Stimulated activated naive CD8-positive, alpha-beta T cell treated with anti-CD3 and anti-CD28 coated beads, Interleukin-15, amount 100 ng/mL, for 72 hours (primary cell): ENCODE measurements around the gene MAPT.

Experiments
- ATAC-seq: fragments of 150-1000 bp; cut with Tn5 transposase; 2 replicates; pipeline ENCODE4 v1.10.0; 2021; ENCODE audit warnings: mild to moderate bottlenecking, moderate library complexity
- DNase-seq, 2 donors: peaks; one replicate each; pipeline ENCODE4 v3.0.0; 2021 to 2022
- H3K27ac Mint-ChIP-seq, 2 donors: one replicate each; pipeline ENCODE4 v1.8.0; 2022; ENCODE audit warnings: mild to moderate bottlenecking in 2 of 2, mixed read lengths in 2 of 2, moderate library complexity in 2 of 2
- H3K27me3 Mint-ChIP-seq: one replicate; pipeline ENCODE4 v1.8.0; 2022; ENCODE audit warnings: mixed read lengths
- H3K4me1 Mint-ChIP-seq: one replicate; pipeline ENCODE4 v1.8.0; 2022; ENCODE audit warnings: mild to moderate bottlenecking, mixed read lengths
- H3K4me3 Mint-ChIP-seq, 2 donors: one replicate each; pipeline ENCODE4 v1.8.0; 2022; ENCODE audit warnings: mild to moderate bottlenecking in 2 of 2, mixed read lengths in 2 of 2, moderate library complexity in 1 of 2
- H3K9me3 Mint-ChIP-seq, 2 donors: one replicate each; pipeline ENCODE4 v1.8.0; 2022; ENCODE audit warnings: mixed read lengths in 2 of 2

The MAPT gene

DNA sequence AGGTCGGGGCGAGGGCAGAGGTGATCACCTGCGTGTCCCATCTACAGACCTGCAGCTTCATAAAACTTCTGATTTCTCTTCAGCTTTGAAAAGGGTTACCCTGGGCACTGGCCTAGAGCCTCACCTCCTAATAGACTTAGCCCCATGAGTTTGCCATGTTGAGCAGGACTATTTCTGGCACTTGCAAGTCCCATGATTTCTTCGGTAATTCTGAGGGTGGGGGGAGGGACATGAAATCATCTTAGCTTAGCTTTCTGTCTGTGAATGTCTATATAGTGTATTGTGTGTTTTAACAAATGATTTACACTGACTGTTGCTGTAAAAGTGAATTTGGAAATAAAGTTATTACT, 133.6 kb downstream of the MAPT start:
- no peaks in the 10 kb centered on the region for H3K9me3 Mint-ChIP-seq
- no peak for ATAC-seq
- H3K4me1 Mint-ChIP-seq, result peaks cover 56% of the 10 kb centered on the region
- H3K27ac Mint-ChIP-seq, result peak overlapping the region in 1 of 2 donors; percentile 14
- DNase-seq, result no peak
- H3K27me3 Mint-ChIP-seq, result no peaks in the 10 kb centered on the region
- H3K4me3 Mint-ChIP-seq, result no peak overlapping the region

DNA sequence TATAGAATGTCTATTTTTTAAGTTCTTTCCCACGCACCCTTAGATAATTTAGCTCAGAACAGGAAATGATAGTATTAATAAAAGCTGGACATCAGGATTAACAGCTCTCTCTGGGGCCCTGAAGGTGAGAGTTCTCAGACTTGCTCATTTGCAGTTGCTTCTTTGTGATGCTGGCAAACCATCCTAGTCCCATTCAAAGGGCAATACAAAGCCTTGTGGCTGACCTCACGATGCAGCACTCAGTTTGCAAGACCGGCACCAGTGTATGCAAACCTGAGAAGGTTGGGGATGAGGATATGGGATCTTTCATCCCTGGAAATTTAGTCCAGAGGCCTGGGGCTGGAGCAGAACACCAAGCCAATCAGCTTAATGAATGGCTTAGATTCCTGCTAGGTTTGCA, 134.0 kb downstream of the MAPT start:
- H3K9me3 Mint-ChIP-seq, result no peaks in the 10 kb centered on the region
- no peak for ATAC-seq

DNA sequence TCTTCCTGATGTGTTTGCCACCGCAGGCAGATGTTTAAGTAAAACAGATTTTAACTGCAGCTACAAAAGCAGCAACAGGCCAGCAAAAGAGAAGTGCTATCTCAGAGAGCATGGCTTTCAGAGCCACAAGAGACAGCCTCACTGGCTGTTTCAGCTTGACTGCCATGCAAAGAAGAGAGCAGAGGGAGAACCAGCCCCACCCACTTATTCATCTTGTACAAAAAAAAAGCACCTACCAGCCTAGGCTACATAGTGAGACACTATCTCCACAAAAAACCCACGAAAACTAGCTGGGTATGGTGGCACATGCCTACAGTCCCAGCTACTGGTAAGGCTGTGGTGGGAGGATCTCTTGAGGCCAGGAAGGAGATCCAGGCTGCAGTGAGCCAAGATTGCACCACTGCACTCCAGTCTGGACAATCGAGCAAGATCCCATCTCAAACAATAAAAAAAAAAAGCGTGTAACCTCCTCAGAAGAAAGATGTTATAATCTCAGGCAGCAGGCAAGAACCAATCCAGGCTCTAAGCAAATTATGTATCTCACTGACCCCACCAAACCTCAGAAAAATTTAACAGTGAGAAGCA, 134.7 kb downstream of the MAPT start:
- DNase-seq, result no peak
- Mint-ChIP-seq H3K9me3 (no peaks in the 10 kb centered on the region), H3K27ac (peak overlapping the region; percentile 29 to 36), H3K4me3 (no peak overlapping the region), H3K27me3 (no peaks in the 10 kb centered on the region), H3K4me1 (peaks cover 54% of the 10 kb centered on the region)
- ATAC-seq, result no peak

More for the DNA sequence above, 134.0 kb downstream of the MAPT start:
- peaks cover 56% of the 10 kb centered on the region for H3K4me1 Mint-ChIP-seq
- no peaks in the 10 kb centered on the region for H3K27me3 Mint-ChIP-seq
- DNase-seq, result no peak
- peak overlapping the region in 1 of 2 donors; percentile 12 for H3K27ac Mint-ChIP-seq
- no peak overlapping the region for H3K4me3 Mint-ChIP-seq

DNA sequence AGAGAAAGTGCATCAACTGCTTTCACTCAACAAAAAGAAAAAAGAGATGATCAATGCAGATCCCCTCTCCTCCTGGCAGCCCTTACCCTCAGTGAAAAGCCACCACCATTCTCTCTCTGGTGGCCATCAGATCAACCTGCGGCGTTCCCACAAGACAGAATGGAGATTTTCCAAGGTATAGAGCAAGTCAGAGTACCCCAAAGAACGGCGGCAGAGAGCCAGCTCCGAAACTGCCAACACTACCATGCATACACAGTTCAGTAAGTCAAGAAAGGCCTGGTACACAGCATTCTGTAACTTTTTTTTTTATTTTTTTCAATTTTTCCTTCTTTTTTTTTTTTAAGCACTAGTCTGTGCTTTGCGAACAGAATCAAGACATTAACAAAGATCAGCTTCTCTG, 135.3 kb downstream of the MAPT start:
- Mint-ChIP-seq H3K27me3 (no peaks in the 10 kb centered on the region), H3K4me3 (no peak overlapping the region), H3K27ac (peak overlapping the region in 1 of 2 donors; percentile 36), H3K4me1 (peaks cover 50% of the 10 kb centered on the region), H3K9me3 (no peaks in the 10 kb centered on the region)
- DNase-seq (no peak), ATAC-seq (no peak)

DNA sequence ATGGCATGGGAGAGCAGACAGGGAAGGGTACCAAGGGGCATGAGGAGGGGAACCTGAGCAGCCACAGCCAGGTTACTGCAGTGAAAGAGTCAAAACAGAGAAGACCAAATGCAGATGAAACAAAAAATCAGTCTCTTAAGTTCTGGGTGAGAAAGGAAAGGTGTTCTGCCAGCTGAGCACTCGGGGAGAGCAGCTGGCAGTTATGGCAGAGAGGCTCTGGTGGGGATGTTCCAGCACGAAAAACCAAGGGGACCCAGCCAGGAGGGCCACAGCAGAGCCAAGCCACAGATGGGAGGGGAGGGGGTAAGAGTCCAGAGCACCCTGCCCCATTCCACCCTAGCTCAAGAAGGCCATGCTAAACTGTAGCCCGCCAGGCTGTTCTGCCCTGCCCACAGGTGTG, 136.4 kb downstream of the MAPT start:
- ATAC-seq (no peak), DNase-seq (no peak)
- H3K27ac Mint-ChIP-seq, result no peak overlapping the region
- no peak overlapping the region for H3K4me3 Mint-ChIP-seq
- H3K27me3 Mint-ChIP-seq, result no peaks in the 10 kb centered on the region
- H3K9me3 Mint-ChIP-seq, result no peaks in the 10 kb centered on the region
- H3K4me1 Mint-ChIP-seq, result peaks cover 51% of the 10 kb centered on the region

DNA sequence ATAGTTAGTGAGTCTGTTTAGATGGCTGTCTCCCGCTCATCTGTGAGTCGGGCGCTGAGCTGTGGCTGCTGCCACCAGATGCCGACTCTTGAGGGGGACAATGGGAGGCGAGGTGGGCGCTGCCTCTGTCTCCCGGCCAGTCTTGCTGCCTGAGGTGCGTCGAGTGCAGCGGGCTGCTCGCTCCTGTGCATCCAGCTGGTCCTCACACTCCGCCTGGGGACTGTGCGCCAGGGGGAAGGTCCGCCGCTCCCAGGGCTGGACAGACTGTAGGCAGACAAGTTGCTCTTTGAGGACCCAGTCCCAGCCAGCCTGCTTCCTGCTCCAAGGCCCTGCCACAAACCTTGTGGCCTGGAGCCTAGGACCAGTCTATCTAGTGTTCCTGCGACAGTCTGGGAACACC, 137.1 kb downstream of the MAPT start:
- H3K4me1 Mint-ChIP-seq, result peaks cover 55% of the 10 kb centered on the region
- no peaks in the 10 kb centered on the region for H3K9me3 Mint-ChIP-seq
- DNase-seq (no peak), ATAC-seq (no peak)
- no peak overlapping the region for H3K27ac Mint-ChIP-seq
- H3K4me3 Mint-ChIP-seq, result no peak overlapping the region
- H3K27me3 Mint-ChIP-seq, result no peaks in the 10 kb centered on the region

DNA sequence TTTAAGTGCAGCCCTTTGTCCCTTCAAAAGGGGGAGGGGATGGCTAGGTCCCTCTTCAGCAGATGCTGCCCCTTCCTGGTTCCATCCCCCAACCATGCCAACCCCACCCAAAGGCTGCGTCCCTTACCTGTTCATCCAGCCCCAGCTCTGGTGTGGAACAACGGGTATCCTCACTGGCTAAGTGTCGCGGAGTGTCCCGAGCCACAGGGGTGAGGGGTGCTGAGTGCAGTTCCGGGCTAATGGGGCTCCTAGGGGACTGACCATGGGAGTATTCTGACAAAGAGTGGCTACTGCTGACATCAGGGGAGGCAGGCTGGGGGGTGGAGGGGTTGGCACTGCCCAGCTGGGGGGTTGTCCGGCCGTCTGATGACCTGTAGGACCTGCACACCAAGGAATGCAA, 137.6 kb downstream of the MAPT start:
- peak overlapping the region in 1 of 2 donors; percentile 72 for H3K27ac Mint-ChIP-seq
- ATAC-seq (no peak), DNase-seq (no peak)
- H3K4me1 Mint-ChIP-seq, result peaks cover 53% of the 10 kb centered on the region
- no peaks in the 10 kb centered on the region for H3K27me3 Mint-ChIP-seq
- no peaks in the 10 kb centered on the region for H3K9me3 Mint-ChIP-seq
- no peak overlapping the region for H3K4me3 Mint-ChIP-seq

DNA sequence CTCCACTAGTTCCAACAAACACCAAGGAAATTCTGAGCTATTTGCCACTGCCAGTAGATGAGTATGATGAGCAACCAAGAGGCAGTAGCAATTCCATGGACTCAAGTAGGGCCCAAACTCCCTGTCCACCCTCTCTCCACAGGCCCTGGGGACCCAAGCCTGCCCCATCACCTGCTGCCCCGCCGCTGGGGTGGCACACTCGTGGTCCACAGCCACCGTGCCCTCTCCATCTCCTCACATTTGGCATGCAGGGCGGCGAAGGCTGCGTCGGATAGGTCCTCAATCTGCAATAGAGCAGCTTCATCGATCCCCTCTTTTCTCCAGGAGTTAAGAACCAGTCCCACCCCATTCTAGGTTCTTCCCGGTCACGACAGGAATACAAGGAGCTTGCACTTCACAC, 138.6 kb downstream of the MAPT start:
- ATAC-seq (no peak), DNase-seq (no peak)
- Mint-ChIP-seq H3K27ac (peak overlapping the region; percentile 82 to 92), H3K4me3 (no peak overlapping the region), H3K27me3 (no peaks in the 10 kb centered on the region), H3K4me1 (peaks cover 44% of the 10 kb centered on the region), H3K9me3 (no peaks in the 10 kb centered on the region)

DNA sequence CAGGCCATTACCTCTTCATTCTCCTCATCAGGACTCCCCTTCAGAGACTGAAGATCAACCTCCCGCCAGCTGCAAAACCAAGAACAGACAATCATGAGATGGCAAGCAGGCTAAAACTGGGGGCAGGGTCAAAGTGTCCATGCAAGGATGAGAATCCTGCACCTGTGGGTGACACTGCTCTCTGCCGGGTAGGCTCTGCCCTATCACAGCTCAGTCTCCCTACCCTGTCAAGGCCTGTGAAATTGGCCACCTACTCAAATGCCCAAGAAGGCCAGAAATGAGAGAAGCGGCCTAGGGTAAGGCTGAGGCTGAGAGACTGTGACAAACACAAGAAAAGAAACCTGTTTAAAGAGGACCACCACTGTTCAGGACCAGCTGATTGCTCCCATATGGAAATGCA, 139.0 kb downstream of the MAPT start:
- Mint-ChIP-seq H3K27me3 (no peaks in the 10 kb centered on the region), H3K9me3 (no peaks in the 10 kb centered on the region), H3K27ac (peak overlapping the region; percentile 8 to 92), H3K4me1 (peaks cover 45% of the 10 kb centered on the region), H3K4me3 (no peak overlapping the region)
- no peak for DNase-seq
- no peak for ATAC-seq

DNA sequence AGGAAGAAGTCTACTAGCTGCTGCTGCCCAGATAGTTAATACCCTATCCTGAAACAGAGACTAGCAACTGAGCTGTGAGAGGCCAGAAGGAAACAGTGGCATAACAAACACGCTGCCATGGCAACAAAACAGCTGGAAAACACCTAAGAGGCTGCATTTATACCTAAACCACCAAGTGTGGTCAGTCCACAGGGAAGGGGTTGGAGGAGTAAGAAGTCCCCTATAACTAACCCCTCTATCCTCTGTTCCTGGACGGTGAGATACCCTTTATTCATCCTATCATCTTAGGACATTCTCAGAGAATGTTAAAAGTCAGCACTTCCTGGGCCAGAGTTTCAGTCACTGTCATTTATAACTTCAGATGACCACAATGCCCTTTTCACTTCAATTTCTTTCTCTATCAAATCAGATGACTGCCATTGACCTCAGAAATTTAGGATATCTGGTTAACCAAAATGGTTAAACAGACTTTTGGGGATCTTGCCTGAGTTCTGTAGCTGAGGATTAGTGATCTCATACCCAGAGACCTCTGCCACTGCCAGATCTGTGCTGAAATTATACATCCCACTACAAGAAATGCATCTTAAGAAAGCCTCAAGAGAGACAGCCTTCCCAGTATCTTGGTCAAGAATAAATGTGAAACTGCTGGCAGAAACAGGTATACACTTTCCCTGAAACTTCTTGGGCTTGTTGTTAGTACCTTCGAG, 140.9 kb downstream of the MAPT start:
- ATAC-seq (peak; percentile 87), DNase-seq (peak in 1 of 2 donors; percentile 70)
- no peaks in the 10 kb centered on the region for H3K27me3 Mint-ChIP-seq
- H3K27ac Mint-ChIP-seq, result peak overlapping the region; percentile 20 to 88
- peaks cover 37% of the 10 kb centered on the region for H3K4me1 Mint-ChIP-seq
- peak overlapping the region in 1 of 2 donors; percentile 24 for H3K4me3 Mint-ChIP-seq
- H3K9me3 Mint-ChIP-seq, result no peaks in the 10 kb centered on the region

DNA sequence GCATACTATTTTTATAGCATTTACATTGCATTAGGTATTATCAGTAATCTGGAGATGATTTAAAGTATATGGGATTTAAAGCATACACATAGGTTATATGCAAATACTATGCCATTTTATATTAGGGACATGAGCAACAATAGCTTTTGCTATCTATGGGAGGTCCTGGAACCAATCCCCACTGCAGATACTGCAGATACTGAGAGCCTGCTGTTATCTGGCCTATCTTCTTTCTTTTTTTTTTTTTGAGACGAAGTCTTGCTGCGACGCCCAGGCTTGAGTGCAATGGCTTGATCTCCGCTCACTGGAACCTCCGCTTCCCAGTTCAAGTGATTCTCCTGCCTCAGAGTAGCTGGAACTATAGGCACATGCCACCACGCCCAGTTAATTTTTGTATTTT, 142.1 kb downstream of the MAPT start:
- DNase-seq (no peak), ATAC-seq (no peak)
- H3K4me3 Mint-ChIP-seq, result no peak overlapping the region
- no peaks in the 10 kb centered on the region for H3K27me3 Mint-ChIP-seq
- H3K4me1 Mint-ChIP-seq, result peaks cover 32% of the 10 kb centered on the region
- no peaks in the 10 kb centered on the region for H3K9me3 Mint-ChIP-seq
- H3K27ac Mint-ChIP-seq, result no peak overlapping the region

DNA sequence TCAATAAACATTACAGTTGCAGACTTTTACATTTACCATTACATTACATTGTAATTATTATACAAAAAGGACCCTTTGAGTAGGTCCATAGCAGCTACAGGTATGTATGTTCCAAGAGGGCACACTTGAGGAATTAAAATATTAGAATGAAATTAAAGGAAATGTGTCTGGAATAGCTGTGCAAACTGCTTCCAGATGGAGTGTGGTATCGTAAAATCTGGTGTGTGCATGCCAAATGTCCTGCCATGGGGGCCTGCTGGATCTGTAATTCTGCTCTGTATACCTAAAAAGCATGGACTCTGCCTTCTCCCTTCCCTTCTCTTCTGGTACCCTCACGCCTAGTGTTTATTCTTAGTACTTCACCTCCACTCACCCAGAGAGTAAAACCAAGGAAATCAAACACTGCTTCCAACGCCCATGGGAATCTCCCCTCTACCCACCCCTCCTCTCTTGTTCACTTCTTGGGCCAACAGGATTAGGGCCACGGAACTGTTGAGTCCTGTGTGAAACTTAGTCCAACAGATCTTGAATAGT, 143.4 kb downstream of the MAPT start:
- Mint-ChIP-seq H3K4me3 (no peak overlapping the region), H3K27ac (peak overlapping the region in 1 of 2 donors; percentile 80), H3K9me3 (no peaks in the 10 kb centered on the region), H3K4me1 (peaks cover 32% of the 10 kb centered on the region), H3K27me3 (no peaks in the 10 kb centered on the region)
- DNase-seq (no peak), ATAC-seq (no peak)

DNA sequence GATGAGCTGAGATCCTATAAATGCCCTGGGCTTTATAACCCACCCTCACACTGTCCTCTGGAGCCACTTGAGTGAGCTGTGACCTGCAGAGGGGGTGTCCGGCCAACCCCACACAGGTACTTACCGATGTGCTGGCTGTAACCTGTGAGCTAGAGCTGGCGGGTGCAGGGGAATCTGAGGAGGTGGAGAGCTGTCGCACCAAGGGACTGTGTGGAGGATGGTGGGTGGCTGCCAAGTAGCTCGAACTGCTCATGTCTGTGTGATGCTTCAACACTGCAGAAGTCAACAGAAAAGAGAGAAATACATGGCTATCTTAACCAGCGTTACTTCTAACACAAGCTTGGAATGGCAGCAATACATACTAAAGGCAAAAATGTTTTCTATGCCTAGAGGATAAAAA, 144.1 kb downstream of the MAPT start:
- no peak overlapping the region for H3K4me3 Mint-ChIP-seq
- H3K27ac Mint-ChIP-seq, result peak overlapping the region in 1 of 2 donors; percentile 88
- H3K4me1 Mint-ChIP-seq, result peaks cover 32% of the 10 kb centered on the region

DNA sequence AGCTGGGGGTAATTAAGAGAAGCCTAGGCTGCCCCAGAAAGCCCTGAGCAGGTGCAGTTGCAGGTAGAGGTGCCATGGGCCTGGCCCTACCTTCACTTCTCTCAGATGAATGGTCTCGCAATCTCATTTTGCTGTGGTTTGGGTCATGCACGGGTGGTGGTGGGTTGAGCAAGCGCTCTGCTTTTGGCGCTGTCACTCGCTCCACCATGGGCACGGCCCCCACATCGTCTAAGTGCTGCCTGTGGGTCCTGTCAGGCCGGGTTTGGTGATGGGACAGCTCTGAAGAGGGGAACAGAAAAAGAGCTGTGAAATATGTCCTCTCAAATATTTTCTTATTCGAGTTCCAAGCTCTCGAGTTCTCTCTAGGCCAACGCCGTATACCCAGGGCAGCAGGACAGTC, 144.6 kb downstream of the MAPT start:
- no peaks in the 10 kb centered on the region for H3K9me3 Mint-ChIP-seq
- no peak for DNase-seq
- no peaks in the 10 kb centered on the region for H3K27me3 Mint-ChIP-seq
- H3K4me1 Mint-ChIP-seq, result peaks cover 37% of the 10 kb centered on the region
- no peak for ATAC-seq
- peak overlapping the region in 1 of 2 donors; percentile 88 for H3K27ac Mint-ChIP-seq
- H3K4me3 Mint-ChIP-seq, result no peak overlapping the region

More for the DNA sequence above, 144.1 kb downstream of the MAPT start:
- Mint-ChIP-seq H3K27me3 (no peaks in the 10 kb centered on the region), H3K9me3 (no peaks in the 10 kb centered on the region)
- ATAC-seq (no peak), DNase-seq (no peak)

DNA sequence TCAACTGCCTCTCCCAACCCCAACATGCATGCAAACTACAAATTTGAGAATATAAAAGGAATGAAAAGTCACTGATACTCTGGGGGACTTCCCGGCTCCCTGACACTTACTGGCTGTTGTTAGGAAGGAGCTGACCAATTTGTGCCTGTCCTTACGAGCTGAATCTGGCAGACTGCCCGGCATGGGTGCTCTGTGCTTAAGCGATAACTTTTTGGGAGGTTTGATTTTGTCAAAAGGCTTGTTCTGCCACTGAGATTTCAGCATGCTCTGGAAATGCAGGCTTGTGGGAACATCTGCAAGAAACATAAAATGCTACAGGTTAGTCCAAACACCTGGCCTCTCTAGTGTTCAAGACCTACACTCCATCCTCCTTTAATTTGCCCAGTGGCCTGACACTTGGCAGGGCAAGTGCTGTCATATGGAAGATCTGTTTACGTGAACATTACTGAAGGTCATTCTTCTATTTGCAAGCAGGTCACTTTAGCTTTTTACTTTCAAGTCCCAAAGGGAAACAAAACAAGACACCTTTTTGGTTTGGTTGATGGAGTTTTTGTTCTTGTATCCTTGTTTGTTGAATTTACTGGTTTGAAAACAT, 145.3 kb downstream of the MAPT start:
- Mint-ChIP-seq H3K27me3 (no peaks in the 10 kb centered on the region), H3K4me1 (peaks cover 42% of the 10 kb centered on the region), H3K9me3 (no peaks in the 10 kb centered on the region), H3K27ac (peak overlapping the region in 1 of 2 donors; percentile 42), H3K4me3 (no peak overlapping the region)
- DNase-seq, result no peak
- ATAC-seq, result no peak

DNA sequence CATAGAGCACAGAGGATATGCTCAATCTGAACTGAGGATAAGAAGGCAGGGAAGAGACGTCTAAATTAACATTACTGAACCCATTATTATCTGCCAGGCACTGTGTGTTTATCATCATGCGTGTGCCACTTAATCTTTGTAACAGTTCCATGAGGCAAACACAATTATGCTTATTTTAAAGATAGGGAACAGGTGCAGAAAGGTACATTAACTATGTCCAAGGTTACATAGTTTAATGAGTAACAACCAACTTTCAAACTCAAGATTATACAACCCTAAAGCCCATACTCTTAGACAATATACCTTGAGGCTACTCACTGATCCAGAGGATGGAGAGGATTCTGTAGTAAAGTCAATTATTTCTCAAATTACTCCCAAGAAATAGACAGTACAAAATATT, 147.9 kb downstream of the MAPT start:
- Mint-ChIP-seq H3K4me3 (no peak overlapping the region), H3K27me3 (no peaks in the 10 kb centered on the region), H3K4me1 (peaks cover 44% of the 10 kb centered on the region), H3K9me3 (no peaks in the 10 kb centered on the region), H3K27ac (no peak overlapping the region)
- ATAC-seq (no peak), DNase-seq (no peak)
